GM21367 (cell line): Measurements from ENCODE around the gene NIN.
A peak's percentile ranks its signal among the peaks of the same experiment; 100 is the strongest.

Source experiments
- ATAC-seq: cut with Tn5 transposase; IDR thresholded peaks from one replicate; pipeline ENCODE4 v1.9.1; 2021; ENCODE audit not compliant: unreplicated experiment

Gene NIN

DNA sequence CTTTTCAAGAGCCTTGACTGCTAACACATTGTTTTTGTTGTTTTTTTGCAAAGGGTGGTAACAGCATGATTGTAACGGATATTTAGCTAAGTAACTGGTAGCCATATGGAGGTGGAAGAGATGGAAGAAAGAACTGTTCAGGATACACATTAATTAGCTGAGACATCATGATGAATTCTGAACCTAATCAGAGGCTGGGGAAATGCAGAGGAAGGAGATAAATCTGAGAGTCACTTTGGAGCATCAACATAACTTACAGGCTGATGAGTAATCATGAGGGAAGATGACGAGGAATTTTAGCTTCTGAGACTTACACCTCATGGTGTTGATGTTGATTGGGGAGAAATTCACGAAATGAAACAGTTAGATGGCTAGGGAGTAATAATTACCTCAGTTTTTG is 62.3 kb downstream of the NIN start:
- no peak for ATAC-seq

DNA sequence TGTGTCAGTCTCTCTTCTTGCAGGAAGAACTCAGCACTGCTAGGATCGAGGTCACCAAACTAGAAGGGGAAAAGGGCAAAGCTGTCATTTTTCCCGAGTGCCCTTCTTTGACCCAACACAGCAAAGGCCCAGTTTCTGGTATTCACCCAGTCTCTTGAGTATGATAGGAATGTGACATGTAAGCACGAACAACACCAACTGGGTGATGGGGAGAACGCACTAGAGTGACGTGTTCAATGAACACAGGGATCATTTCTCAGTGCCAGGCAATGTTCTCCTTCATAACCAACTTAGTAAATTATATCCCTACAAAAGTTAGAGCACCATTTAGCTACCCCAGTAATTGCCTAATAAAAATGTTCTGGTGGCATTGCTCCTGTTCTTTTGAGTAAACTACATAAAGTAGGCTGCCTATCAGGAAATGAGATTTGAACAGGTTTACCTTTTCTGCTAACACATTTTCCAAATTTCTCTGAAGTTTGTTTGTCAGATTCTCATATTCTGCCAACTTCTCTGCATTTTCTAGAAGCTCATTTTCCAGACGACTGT is 64.5 kb downstream of the NIN start:
- ATAC-seq = no peak

DNA sequence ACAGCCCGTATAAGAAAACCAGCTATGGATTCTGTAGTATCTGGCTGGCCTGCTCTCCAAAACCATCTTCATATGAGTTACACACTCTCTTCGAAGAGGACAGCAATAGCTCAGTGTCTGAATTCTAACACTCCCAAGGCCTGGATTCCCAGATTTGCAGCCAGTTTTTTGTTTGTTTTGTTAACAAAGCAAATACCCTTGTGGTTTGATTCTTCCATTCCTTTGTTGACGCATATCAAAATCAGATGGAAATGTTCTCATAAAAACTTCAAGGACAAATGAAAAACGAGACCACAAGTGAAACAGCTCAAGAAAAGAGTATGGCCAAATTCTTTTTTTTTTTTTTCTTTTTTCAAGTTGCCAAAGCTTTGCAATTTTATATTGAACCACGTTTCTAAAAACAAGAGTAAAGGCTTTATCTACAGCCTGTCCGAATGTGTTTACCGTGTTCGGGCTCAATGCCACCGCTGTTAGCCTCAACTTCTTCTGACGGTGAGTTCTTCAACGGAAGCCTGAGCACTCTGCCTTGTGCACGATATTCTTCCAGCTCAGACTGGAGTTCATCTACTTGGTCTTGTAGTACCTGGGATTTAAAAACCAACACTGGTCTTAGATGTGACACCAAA is 67.5 kb downstream of the NIN start:
- ATAC-seq = no peak

DNA sequence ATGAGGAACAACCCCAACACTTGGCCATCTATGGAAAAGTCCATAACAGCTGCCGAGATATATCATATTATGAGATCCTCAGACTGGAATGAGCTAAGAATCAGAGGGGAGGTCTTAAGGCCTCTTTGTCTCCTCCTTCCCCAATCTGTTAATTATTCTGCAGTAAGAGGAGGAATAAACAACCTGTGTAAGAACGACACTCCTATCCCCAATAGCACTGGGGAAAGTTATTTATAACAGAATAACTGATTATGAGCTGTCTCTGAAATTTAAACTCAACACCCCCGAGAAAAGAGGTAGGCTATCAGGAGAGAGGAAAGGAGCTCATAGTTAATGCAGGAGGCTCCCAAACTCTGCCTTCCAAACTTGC is 68.0 kb downstream of the NIN start:
- no peak for ATAC-seq

DNA sequence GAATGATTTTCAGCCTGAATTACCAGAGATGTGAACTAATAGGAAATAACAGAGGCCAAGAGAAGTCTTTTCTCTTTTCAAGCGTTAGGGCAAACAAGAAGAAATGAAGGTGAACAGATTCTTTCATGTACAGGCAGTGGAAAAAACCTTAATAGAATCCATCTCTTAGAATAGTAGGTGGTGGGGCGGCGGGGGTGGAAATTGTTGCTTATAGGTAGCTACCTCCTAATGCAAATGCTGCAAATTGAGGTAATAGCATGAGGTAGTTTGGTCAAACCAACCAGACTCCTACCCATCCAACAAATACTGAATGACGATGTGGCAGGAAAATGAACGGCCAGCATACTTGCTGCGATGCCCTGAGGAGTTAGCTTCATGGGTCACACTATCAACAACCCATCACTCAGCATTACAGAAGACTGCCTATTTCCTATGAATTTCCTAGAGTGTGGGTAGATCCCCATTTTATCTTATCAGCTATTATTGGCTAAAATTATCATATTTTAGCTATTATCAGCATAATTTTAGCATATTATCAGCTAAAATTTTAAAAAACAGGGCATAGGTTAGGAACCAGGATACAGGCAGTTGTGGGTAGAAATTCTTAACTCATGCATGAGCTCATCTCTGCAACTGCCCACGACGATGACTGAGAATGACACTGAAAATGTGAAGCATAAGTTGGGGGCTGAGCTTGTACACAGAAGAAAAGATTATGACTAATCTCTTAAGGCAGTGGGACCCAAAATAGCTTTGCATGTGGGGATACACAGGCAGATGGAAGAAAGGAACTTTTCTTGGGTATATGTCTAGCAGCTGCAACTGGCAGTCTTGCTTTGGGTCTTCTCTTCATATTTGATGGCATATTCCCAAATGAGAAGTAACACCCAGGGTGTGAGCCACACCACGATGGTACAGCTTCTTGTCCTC is 68.7 kb downstream of the NIN start:
- peak; percentile 53 for ATAC-seq

DNA sequence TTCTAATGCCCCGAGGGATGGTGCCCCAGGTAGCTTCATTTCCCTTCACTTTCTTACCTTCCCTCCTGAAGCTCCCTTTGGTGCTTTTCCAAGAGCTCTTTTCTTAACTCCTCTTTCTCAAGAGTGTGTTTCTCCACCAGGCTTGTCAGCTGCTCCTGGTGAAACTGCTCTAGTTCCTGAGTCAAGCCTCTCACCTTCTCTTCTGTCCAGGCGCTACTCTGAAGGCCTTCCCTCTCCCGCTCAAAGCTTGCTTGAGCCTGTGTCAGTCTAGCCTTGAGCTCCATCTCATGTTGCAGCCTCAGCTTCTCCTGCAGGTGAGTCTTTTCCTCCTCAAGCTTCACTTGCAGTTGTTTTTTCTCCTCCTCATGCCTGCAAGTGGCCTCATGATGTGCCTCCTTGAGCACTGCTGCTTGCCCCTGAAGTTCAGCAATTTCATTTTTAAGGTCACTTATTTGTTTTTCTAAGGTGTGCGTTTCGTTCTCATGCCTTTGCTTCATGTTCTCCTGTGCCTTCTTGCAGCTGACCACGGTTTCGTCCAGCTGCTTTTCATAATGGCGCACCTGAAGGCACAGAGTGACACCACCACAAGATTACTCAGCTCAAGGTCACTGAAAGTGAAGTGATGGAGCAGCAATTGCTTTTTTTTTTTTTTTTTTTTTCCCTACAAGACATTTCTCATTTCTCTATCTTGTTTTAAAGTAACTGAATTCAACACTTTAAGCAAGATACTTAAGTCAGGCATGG is 71.0 kb downstream of the NIN start:
- no peak for ATAC-seq

DNA sequence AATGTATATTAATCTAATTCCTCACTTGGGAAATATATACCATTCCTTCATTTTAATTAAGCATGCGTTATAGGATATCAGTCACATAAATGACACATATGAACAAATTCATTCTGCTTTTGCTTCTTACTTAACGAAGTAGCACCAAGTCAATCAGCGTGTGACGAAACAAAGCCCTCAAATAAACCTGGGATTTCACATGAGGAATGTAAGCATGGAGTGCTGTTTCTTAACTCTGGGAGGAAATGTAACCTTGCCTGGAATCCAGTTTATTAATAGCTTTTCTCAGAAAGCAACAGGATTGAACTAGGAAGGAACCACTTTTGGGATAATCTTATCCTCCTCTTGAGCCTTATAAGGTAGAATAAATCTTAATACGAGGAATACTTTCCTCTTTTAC is 72.0 kb downstream of the NIN start:
- ATAC-seq = no peak

DNA sequence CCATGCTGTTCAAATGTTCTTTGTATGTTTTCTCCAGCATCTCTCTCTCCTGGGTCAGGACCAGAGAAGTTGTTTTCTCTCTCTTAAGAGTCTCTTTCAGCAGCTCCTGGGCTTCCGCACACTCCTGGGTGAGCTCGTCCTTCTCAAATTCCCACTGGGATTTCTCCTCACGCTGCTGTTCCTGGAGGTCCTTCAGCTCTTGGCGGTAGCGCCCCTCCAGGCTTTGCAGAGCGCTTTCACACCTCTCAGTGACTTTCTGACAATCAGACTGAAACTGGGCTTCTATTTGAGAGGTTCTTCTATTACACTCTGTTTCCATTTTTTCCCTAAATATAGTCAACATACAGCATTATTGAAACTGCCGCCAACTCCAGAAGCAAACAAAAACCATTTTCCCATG is 72.7 kb downstream of the NIN start:
- no peak for ATAC-seq

DNA sequence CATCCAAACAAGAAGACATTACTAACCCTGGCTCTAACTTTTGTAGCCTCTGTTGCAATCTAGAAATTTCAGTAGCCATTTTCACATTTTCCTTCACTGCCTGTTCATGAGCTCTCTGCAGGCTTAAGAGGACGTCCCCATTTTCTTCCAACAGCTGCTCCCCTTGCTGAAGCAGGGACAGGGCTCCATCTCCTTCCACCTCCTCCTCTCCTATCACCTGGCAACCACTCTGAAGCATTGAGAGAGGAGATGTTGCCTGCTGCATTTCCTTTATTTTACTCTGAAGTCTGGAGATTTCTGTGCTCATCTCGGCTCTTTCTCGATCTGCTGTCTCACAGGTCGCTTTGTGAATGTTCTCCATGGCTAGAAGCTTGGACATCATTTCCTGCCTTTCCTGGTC is 73.3 kb downstream of the NIN start:
- no peak for ATAC-seq

DNA sequence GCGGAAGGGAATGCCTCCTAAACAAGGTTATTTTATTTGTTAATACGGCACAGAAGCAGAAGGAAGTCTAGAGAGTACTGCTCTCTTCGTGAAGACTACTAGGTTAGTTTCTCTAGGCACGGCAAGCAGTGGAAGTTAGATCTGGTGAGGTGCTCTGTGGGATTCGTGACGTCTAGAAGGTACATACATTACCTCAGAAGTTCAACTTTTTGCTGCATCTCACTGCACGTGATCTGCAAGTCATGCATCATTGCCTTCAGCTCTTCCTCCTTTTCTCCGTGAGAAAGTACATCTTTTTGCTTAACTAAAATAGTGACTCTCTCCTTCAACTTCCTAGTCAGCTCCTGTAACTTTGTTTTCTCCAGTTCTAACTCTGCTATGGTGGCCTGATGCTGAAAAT is 74.7 kb downstream of the NIN start:
- ATAC-seq = no peak

DNA sequence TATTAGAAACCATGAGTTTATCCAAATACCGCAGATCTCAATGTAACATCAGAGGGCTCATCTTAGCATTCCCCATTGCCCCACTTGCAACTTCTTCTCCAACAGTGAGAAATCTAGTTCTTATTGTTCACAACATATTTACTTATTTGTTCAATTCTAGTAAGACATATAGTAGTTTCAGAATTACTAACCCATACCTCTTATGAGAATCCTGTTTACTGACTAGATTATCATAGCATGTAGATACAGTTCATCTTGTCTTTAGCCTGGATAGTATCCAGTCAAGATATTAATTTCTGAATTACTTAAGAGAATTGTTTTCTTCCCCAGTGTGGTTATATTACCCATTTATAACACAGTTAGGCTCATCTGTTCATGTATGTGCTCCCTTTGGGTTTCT is 80.6 kb downstream of the NIN start:
- ATAC-seq = no peak

DNA sequence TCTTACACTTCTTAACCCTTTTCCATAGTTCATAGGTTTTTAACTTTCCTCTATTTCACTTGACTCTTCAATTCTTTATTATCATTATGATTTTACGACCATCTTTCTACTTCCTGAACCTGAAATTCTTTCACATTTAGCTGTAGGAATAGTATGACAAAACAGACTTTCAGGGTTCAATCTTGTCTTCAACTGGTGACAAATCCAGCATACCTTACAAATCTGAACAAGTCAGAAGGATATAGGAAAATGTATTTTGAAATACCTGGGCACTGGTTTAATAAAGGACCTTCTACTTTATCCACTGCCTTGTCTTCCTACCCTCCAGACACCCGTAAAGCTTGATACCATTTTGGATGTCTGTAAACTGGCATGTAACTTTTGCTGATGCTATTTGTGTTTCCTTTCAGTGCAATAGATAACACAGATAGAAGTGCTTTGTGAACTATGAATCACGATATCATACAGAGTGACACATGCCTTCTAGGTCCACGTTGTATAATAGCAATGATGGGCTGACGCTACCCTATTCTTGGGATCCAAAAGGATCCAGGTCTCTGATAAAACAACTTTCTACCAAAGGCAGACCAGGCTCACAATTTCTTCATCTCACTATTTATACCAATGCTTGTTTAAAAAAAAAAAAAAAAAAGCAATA is 85.4 kb downstream of the NIN start:
- no peak for ATAC-seq

DNA sequence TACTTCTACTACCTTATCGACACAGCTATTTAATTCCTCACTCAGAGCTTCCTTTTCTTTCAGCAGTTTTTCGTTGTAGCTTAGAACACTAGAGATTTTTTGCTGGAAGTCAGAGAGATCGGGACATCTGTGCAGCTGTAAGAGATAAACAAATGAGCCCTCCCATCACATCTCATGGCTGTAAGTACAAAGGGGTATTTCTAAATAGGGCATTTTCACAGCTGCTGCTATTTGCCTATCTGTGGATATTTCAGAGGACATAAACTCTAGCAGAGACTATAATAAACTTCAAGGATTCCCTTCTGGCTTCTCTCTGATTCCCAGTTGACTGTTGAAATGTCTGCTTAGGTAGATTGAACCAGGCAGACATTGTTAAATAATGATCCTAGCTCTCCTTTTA is 86.7 kb downstream of the NIN start:
- no peak for ATAC-seq

DNA sequence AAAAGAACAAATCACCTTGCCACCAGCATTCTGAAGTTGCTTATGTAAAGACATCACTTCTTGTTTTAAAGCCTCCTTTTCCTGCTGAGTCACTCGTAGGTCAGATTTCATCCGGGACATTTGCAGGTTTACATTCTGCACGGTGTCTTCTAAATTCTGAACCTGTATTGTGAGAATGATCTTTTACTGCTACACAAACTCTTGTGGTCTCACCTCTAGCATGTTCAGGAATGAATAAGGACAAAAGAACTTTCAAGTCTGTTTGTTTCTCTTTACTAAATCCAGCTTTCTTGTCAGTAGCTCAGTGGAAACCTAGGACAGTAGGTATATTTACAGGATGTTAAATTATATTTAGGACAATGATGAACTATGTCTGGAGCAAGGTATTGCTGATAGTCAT is 89.4 kb downstream of the NIN start:
- ATAC-seq = no peak

DNA sequence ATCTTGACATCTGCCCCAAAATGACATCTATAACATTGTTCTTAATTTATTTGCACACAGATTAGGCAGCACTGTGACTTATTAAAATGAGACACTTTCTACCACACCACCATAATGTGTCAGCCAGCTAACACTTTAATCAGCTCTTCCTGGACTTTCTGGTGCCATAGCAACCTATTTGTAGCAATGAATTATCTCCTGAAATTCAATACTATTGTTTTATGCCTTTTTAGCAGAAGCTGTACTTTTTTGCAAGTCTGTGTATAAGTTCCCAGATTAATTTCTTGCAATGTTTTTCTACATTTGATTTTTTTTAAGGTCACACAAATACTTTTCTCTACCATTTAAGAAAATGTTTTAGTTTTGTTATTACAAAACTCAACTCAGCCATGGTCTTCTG is 90.1 kb downstream of the NIN start:
- no peak for ATAC-seq

DNA sequence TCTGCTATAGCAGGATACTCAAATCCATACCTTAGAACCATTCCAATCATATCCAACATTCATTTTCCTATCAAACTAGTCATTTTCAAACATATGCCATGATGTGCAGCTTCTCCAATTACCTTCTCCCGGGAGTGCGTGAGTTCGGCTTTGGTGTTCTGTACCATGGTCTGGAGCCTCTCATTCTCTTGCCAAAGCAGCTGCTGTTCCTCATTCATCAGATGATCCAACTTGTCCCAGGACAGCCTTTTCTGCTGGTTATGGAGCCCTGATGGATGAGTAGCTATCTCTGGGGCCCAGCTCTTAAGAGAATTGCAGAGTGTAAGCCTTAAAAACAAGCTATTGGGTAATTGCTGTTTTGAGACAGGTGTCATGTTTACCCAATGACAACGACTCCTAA is 91.8 kb downstream of the NIN start:
- no peak for ATAC-seq

DNA sequence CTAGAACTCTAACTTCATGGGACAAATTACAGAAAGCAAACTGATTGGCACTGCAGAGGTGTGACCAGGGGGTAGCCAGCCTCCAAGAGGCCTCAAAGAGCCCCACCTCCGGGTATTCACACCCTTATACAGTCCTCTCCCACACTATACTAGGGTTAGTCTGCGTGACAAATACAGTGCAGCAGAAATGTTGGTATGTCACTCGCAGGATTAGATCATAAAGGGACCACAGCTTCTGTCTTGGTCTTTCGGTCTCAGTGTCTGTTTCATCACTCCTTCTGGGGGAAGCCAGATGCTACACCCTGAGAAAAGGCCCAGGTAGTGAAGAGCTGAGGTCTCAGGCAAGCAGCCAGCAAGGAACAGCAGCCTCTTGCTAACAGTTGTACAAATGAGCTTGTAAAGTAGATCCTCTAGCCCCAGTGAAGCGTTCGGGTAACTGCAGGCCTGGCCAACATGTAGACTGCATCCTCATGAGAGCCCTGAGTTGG is 94.0 kb downstream of the NIN start:
- peak; percentile 85 for ATAC-seq

DNA sequence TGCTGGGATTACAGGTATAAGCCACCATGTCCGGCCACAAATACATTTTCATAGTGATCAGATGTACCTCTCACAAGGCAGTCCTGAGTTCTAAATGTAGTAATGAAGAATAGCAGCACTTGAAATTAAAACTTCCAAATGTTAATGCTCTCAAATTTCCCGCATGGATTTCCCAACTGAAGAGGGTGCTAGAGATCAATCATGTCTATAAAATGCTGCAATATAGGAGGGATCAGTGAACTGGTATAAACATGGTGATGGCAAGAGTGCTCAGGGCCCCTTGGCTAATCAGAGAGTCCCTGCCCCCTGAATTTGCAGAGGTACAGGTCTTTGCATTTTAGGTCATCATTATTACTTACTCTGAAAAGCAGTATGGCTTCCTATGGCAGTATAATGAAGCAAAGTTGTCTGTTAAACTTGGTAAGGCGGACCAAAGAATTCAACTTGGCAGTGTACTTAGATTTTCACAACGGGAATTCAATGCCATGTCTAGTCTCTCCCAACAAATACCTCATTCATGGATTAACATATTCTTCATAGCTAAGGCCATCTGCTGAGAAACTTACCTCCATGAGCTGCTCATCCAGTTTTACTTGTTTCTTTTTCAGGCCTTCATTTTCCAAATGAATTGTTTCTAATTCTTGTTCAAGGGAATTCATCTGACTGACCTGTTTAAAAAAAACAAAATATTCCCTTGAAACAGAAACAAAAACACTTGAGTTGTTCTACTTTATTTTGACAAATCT is 95.8 kb downstream of the NIN start:
- ATAC-seq = no peak

DNA sequence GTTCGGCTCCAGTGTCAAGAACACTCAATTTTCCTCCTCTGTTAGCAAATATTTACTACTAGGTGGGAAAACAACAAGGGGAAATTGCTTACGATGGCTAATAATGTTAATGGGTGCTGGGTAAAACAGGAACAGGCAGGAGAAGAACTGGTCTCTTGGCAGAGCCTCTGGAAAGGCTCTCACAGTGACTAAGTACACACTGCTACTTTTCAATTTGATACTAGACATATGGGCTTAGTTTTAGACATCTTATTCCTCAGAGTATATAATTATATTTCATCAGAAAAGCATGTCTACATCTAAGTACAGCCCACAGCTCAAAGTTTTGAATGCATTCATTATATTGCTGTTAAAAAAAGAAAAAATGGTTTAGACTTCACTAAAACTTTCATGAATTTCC is 97.5 kb downstream of the NIN start:
- no peak for ATAC-seq

DNA sequence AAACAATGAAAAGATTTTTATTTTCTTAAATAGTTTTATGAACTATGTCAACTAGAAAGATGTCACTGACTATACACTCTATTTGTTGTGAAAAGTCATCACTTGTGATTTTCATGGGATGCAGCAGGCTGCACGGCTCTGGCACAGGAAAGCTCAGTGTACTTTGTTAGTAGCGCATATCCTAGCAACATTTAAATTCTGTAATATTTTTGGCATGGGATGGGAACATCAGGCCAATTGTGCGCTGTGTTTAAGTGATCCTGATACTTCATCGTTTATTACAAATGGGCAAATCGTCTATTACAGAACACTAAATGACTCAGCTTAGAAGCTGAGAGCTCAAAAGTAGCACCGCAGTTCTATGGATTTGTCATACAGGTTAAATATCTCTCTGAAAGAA is 102.1 kb downstream of the NIN start:
- ATAC-seq = no peak
